Choroid plexus epithelial cell (primary cell): ENCODE measurements around the gene AKT3.

ENCODE experiments used
- DNase-seq: peaks from one replicate; pipeline ENCODE4 v3.0.0-alpha.2; 2010; ENCODE audit warnings: low read depth
- H3K4me3 ChIP-seq: 2 replicates; pipeline ENCODE4 v1.5.1; 2011; ENCODE audit warnings: low read depth, mild to moderate bottlenecking, control low read depth, low read length, moderate library complexity
- TF ChIP-seq, protein P1 (sequence below): conservative IDR thresholded peaks from 2 replicates; pipeline ENCODE4 v1.5.1; 2011; ENCODE audit warnings: low read depth, mild to moderate bottlenecking, control low read depth, inconsistent platforms, low read length, moderate library complexity

AKT3 gene

DNA sequence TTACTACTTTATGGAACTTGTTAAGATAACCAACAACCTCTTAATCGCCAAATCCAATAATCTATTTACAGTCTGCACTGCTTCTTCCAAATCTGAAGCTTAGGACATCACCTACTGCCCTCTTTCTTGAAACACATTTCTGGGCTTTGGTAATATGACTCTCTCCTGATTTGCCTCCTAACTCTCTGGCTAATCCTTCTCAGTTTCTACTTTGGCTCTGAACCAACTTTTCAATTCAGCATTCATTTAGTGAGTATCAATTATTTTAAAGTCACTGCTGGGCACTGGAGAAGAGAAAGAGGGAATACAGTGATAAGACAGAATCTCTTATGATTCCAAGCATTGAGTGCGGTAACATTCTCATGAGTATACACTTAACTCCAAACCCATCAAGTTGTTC lies 275.0 kb downstream of the AKT3 start:
- DNase-seq, result peak; percentile 68
- TF ChIP-seq, protein P1, sequence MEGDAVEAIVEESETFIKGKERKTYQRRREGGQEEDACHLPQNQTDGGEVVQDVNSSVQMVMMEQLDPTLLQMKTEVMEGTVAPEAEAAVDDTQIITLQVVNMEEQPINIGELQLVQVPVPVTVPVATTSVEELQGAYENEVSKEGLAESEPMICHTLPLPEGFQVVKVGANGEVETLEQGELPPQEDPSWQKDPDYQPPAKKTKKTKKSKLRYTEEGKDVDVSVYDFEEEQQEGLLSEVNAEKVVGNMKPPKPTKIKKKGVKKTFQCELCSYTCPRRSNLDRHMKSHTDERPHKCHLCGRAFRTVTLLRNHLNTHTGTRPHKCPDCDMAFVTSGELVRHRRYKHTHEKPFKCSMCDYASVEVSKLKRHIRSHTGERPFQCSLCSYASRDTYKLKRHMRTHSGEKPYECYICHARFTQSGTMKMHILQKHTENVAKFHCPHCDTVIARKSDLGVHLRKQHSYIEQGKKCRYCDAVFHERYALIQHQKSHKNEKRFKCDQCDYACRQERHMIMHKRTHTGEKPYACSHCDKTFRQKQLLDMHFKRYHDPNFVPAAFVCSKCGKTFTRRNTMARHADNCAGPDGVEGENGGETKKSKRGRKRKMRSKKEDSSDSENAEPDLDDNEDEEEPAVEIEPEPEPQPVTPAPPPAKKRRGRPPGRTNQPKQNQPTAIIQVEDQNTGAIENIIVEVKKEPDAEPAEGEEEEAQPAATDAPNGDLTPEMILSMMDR, result no peak
- H3K4me3 ChIP-seq, result no peak overlapping the region

DNA sequence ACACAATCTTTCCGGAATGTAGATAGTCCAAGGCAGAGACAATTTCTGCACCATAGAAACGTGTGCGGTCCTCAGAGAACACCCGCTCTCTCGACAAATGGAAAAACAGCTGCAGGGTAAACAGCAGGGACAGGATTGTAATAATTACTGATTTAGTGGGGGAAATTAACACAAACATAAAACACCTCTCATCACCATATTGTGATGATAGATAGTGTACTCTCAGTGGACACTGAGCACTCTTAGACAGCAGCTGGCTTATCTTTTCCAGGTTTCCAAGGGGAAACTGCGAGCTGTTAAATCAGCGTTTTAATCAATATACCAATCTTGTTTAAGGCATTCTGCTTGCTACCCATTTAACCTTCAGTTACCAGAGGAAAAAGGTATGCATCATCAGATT lies 277.1 kb downstream of the AKT3 start:
- no peak overlapping the region for H3K4me3 ChIP-seq
- TF ChIP-seq, protein P1, result no peak
- DNase-seq, result no peak

DNA sequence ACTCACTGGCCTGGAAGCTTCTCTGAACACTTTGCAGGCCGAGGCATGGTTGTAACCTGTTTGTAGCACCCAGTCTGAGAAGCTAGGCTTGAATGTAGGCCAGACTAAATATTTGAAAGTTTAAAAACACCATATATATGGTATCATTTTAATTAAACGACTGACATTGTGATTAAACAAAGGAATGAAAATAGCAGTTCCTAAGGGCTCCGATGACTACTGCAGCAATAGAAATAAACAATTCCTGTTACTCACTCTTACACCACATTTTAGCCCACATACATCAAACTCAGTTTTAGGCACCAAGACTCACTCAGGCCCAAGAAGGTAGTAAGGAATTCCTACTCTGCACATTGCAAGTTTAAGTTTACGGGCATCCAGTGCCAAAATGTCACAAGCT lies 281.2 kb downstream of the AKT3 start:
- H3K4me3 ChIP-seq, result no peak overlapping the region
- DNase-seq, result peak; percentile 20
- TF ChIP-seq, protein P1, result no peak

DNA sequence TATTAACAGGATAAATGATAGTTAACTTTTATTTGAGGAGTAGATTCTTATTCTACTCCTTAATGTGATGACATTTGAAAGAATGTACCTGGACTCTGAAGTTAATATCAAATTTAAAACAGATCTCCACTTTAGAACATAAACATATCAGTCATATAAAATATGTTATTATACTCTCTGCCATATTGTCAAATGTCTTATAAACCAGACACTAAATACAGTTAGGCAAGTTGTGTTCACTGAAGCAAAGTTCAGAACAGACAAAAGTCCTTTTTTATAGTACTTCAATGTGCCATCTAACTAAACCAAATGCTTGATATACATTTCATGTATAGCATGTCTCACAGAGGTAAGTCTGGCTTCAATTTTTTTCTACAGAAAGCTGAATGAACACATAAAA lies 285.2 kb downstream of the AKT3 start:
- TF ChIP-seq, protein P1, result no peak
- H3K4me3 ChIP-seq, result no peak overlapping the region
- DNase-seq, result no peak

- no peak for DNase-seq
- TF ChIP-seq, protein P1, result no peak
- H3K4me3 ChIP-seq, result no peak overlapping the region
Observed at GRCh38 chr1:243563732-243564131, 286.3 kb downstream of the AKT3 start.

- no peak for DNase-seq
- TF ChIP-seq, protein P1, result no peak
- H3K4me3 ChIP-seq, result no peak overlapping the region
Observed at GRCh38 chr1:243562473-243562872, 287.6 kb downstream of the AKT3 start.

- no peak for DNase-seq
- TF ChIP-seq, protein P1, result no peak
- H3K4me3 ChIP-seq, result no peak overlapping the region
Observed at GRCh38 chr1:243561588-243562319, 288.3 kb downstream of the AKT3 start.
